ENCODE measurements around the gene PGK2.
"Not testable (repeated sequence)": the region's sequence is repeated elsewhere in the genome, so short reads cannot be mapped to it uniquely, and the experiment has no call there.

Gene PGK2

GRCh38 chr6:49787176-49787575 lies at the start of gene PGK2:
Gene PGK2, minus strand, starts transcription at chr6:49787285. Its CDS starts 98 bp downstream, at chr6:49787187.
- no peak for DNase-seq

GRCh38 chr6:49835140-49835539 lies 48.1 kb upstream of the PGK2 start:
- no peak for DNase-seq

- no peak for DNase-seq
These were observed 46.3 kb upstream of the PGK2 start for GRCh38 chr6:49833386-49833785.

GRCh38 chr6:49826743-49827406 lies 39.8 kb upstream of the PGK2 start:
- no peak for DNase-seq

- DNase-seq, result no peak
These were observed 28.1 kb upstream of the PGK2 start for GRCh38 chr6:49815166-49815565.

GRCh38 chr6:49813248-49813647 lies 26.2 kb upstream of the PGK2 start:
- DNase-seq, result no peak

- DNase-seq, result no peak
These were observed 19.1 kb upstream of the PGK2 start for GRCh38 chr6:49806145-49806544.

GRCh38 chr6:49805246-49805645 lies 18.2 kb upstream of the PGK2 start:
- no peak for DNase-seq

- DNase-seq, result no peak
These were observed 14.4 kb upstream of the PGK2 start for GRCh38 chr6:49801525-49801924.

GRCh38 chr6:49799090-49799489 lies 12.0 kb upstream of the PGK2 start:
- no peak for DNase-seq

GRCh38 chr6:49796842-49797455 lies 9.9 kb upstream of the PGK2 start:
- DNase-seq, result not testable (repeated sequence)

GRCh38 chr6:49790341-49790740 lies 3.3 kb upstream of the PGK2 start:
- no peak for DNase-seq

GRCh38 chr6:49784272-49784671 lies 2.8 kb downstream of the PGK2 start:
- DNase-seq, result no peak

- DNase-seq, result no peak
These were observed 4.4 kb downstream of the PGK2 start for GRCh38 chr6:49782725-49783124.

GRCh38 chr6:49782293-49782692 lies 4.8 kb downstream of the PGK2 start:
- no peak for DNase-seq

- DNase-seq, result no peak
These were observed 10.6 kb downstream of the PGK2 start for GRCh38 chr6:49776444-49776843.

- no peak for DNase-seq
These were observed 12.0 kb downstream of the PGK2 start for GRCh38 chr6:49775043-49775442.

GRCh38 chr6:49772285-49772684 lies 14.8 kb downstream of the PGK2 start:
- DNase-seq, result no peak

GRCh38 chr6:49766762-49767161 lies 20.3 kb downstream of the PGK2 start:
- no peak for DNase-seq

- no peak for DNase-seq
These were observed 22.4 kb downstream of the PGK2 start for GRCh38 chr6:49764571-49765236.

GRCh38 chr6:49744259-49744658 lies 42.8 kb downstream of the PGK2 start, which contains the start of gene CRISP3:
Gene CRISP3, minus strand, starts transcription at chr6:49744388. Its CDS starts 21 bp downstream, at chr6:49744367.
- DNase-seq, result no peak

GRCh38 chr6:49743429-49743828 lies 43.7 kb downstream of the PGK2 start:
- no peak for DNase-seq

GRCh38 chr6:49739423-49739822 lies 47.7 kb downstream of the PGK2 start:
- no peak for DNase-seq

- DNase-seq, result no peak
These were observed 51.0 kb downstream of the PGK2 start for GRCh38 chr6:49736017-49736508.
